ENCODE data around the gene BCL6.

BCL6 gene

GRCh38 chr3:187746059-187746441 is 782 bp upstream of the BCL6 start:
- TF ChIP-seq CTCF (IDR thresholded peaks at IDR 0.05; ENCODE audit: control extremely low read depth, extremely low read depth, low read depth, missing control alignments) = no peak
- DNase-seq (ENCODE audit: extremely low spot score) = no peak
- POLR2A ChIA-PET = interaction anchor here (0.5 kb wide), 1 partner anchor 448 kb away, joined by 3 read pairs; no protein-coding TSS in a partner anchor
- CTCF ChIA-PET = interaction anchor here (1.0 to 6.2 kb wide), 6 partner anchors 9 to 1208 kb away, joined by 3 to 54 read pairs (median 4); no protein-coding TSS in a partner anchor

- TF ChIP-seq CTCF (IDR thresholded peaks at IDR 0.05; ENCODE audit: control extremely low read depth, extremely low read depth, low read depth, missing control alignments) = no peak
- no peak for DNase-seq (ENCODE audit: extremely low spot score)
- CTCF ChIA-PET = interaction anchor here (1.3 to 6.2 kb wide), 4 partner anchors 8 to 1210 kb away, joined by 3 to 54 read pairs (median 19); no protein-coding TSS in a partner anchor
- POLR2A ChIA-PET = no interaction called here
These were observed 808 bp downstream of the BCL6 start for GRCh38 chr3:187744169-187745151.

- ChIA-PET POLR2A (interaction anchor here (0.6 kb wide), 1 partner anchor 1395 kb away, joined by 5 read pairs; no protein-coding TSS in a partner anchor), CTCF (interaction anchor here (0.7 to 2.6 kb wide), 4 partner anchors 16 to 1241 kb away, joined by 3 to 33 read pairs (median 4); no protein-coding TSS in a partner anchor)
- no peak for TF ChIP-seq CTCF (IDR thresholded peaks at IDR 0.05; ENCODE audit: control extremely low read depth, extremely low read depth, low read depth, missing control alignments)
- no peak for DNase-seq (ENCODE audit: extremely low spot score)
These were observed 1.8 kb downstream of the BCL6 start for GRCh38 chr3:187743195-187744141.

- POLR2A ChIA-PET = interaction anchor here (0.6 kb wide), 2 partner anchors 159 to 1216 kb away, joined by 3 read pairs; no protein-coding TSS in a partner anchor
- no peak for DNase-seq (ENCODE audit: extremely low spot score)
- no peak for TF ChIP-seq CTCF (IDR thresholded peaks at IDR 0.05; ENCODE audit: control extremely low read depth, extremely low read depth, low read depth, missing control alignments)
- CTCF ChIA-PET = interaction anchor here (0.7 to 2.6 kb wide), 5 partner anchors 15 to 1242 kb away, joined by 3 to 33 read pairs (median 4); no protein-coding TSS in a partner anchor
These were observed 2.7 kb downstream of the BCL6 start for GRCh38 chr3:187742351-187743171.

GRCh38 chr3:187741403-187742350 is 3.6 kb downstream of the BCL6 start:
- ChIA-PET CTCF (interaction anchor here (0.6 to 11.9 kb wide), 56 partner anchors 7 to 1614 kb away, joined by 3 to 530 read pairs (median 6); partner anchors contain the start of gene RTP4), POLR2A (interaction anchor here (0.6 kb wide), 2 partner anchors 160 to 1217 kb away, joined by 3 read pairs; no protein-coding TSS in a partner anchor)
- TF ChIP-seq CTCF (IDR thresholded peaks at IDR 0.05; ENCODE audit: control extremely low read depth, extremely low read depth, low read depth, missing control alignments) = peak; percentile 76
- no peak for DNase-seq (ENCODE audit: extremely low spot score)
